HepG2 (cell line): ENCODE measurements around the gene ANAPC2. TPM values are rescaled to one million over a fixed set of nuclear protein-coding genes. Genes with fewer than 3 reads are reported as not detected.

Experiments used
- CC2D1A ChIP-seq: sonication (generic); formaldehyde crosslinking; IDR thresholded peaks from 2 replicates; pipeline ENCODE4 v1.8.1; 2023; ENCODE audit warnings: mild to moderate bottlenecking, missing genetic modification reagents
- CENPX ChIP-seq: sonication (generic); formaldehyde crosslinking; IDR thresholded peaks from 2 replicates; pipeline ENCODE4 v1.9.0; 2021; ENCODE audit warnings: mild to moderate bottlenecking, missing genetic modification reagents, moderate library complexity
- CERS6 ChIP-seq: sonication (generic); formaldehyde crosslinking; IDR thresholded peaks from 2 replicates; pipeline ENCODE4 v1.5.0; 2020; ENCODE audit warnings: missing genetic modification reagents
- CSRNP2 ChIP-seq: sonication (generic); formaldehyde crosslinking; conservative IDR thresholded peaks from 2 replicates; pipeline ENCODE4 v1.8.0; 2022; ENCODE audit warnings: low read depth, missing genetic modification reagents
- ETV5 ChIP-seq: IDR thresholded peaks from 2 replicates; pipeline ENCODE4 v1.6.1; 2018; ENCODE audit warnings: missing biosample characterization, missing genetic modification reagents, inconsistent platforms, borderline replicate concordance
- JUNB ChIP-seq: sonication (generic); formaldehyde crosslinking; IDR thresholded peaks from 2 replicates; pipeline ENCODE4 v1.8.0; 2022; ENCODE audit warnings: missing genetic modification reagents, mild to moderate bottlenecking, borderline replicate concordance
- MED1 ChIP-seq: sonication (generic); formaldehyde crosslinking; IDR thresholded peaks from 2 replicates; pipeline ENCODE4 v1.4.0; 2020; ENCODE audit warnings: missing genetic modification reagents
- NCOR1 ChIP-seq: fragments of 200-600 bp; sonication (generic); IDR thresholded peaks from 2 replicates; pipeline ENCODE4 v1.7.0; 2017; ENCODE audit warnings: antibody characterized with exemption, low read length, borderline replicate concordance
- NFKBIZ ChIP-seq: IDR thresholded peaks from 2 replicates; pipeline ENCODE4 v1.6.1; 2018; ENCODE audit warnings: missing genetic modification reagents, missing compliant biosample characterization
- NR2F2 ChIP-seq: IDR thresholded peaks from 2 replicates; pipeline ENCODE4 v1.6.1; 2012; ENCODE audit warnings: low read depth, inconsistent platforms, borderline replicate concordance
- PITX1 ChIP-seq: sonication (generic); formaldehyde crosslinking; IDR thresholded peaks from 2 replicates; pipeline ENCODE4 v1.5.1; 2020; ENCODE audit warnings: mild to moderate bottlenecking, missing genetic modification reagents
- PRDM10 ChIP-seq: sonication (generic); formaldehyde crosslinking; IDR thresholded peaks from 2 replicates; pipeline ENCODE4 v1.4.0; 2020; ENCODE audit warnings: low read depth, missing genetic modification reagents
- PRMT3 ChIP-seq: sonication (generic); formaldehyde crosslinking; IDR thresholded peaks from 2 replicates; pipeline ENCODE4 v1.8.1; 2022; ENCODE audit warnings: low read depth, mild to moderate bottlenecking, moderate library complexity, missing genetic modification reagents, borderline replicate concordance
- RFXAP ChIP-seq: sonication (generic); formaldehyde crosslinking; IDR thresholded peaks from 2 replicates; pipeline ENCODE4 v1.4.0; 2020; ENCODE audit warnings: missing genetic modification reagents, borderline replicate concordance
- ZBTB7A ChIP-seq: sonication (generic); formaldehyde crosslinking; IDR thresholded peaks from 2 replicates; pipeline ENCODE4 v1.8.0; 2022; ENCODE audit warnings: mild to moderate bottlenecking, missing genetic modification reagents
- ZFP36L1 ChIP-seq: sonication (generic); formaldehyde crosslinking; IDR thresholded peaks from 2 replicates; pipeline ENCODE4 v1.8.0; 2022; ENCODE audit warnings: mild to moderate bottlenecking, missing genetic modification reagents, moderate library complexity
- ZNF414 ChIP-seq: sonication (generic); formaldehyde crosslinking; IDR thresholded peaks from 2 replicates; pipeline ENCODE4 v1.5.0; 2020; ENCODE audit warnings: missing genetic modification reagents
- ZNF577 ChIP-seq: sonication (generic); formaldehyde crosslinking; IDR thresholded peaks from 2 replicates; pipeline ENCODE4 v1.4.0; 2020; ENCODE audit warnings: mild to moderate bottlenecking, low read depth, missing genetic modification reagents, borderline replicate concordance
- ZNF660 ChIP-seq: sonication (generic); formaldehyde crosslinking; IDR thresholded peaks from 2 replicates; pipeline ENCODE4 v1.5.1; 2020; ENCODE audit warnings: mild to moderate bottlenecking, low read depth, missing genetic modification reagents, borderline replicate concordance
- ZNF670 ChIP-seq: sonication (generic); formaldehyde crosslinking; IDR thresholded peaks from 2 replicates; pipeline ENCODE4 v1.8.0; 2022; ENCODE audit warnings: mild to moderate bottlenecking, missing genetic modification reagents, borderline replicate concordance
- ZNF678 ChIP-seq: sonication (generic); formaldehyde crosslinking; IDR thresholded peaks from 2 replicates; pipeline ENCODE4 v1.4.0; 2020; ENCODE audit warnings: mild to moderate bottlenecking, missing genetic modification reagents
- ZNF879 ChIP-seq: sonication (generic); formaldehyde crosslinking; IDR thresholded peaks from 2 replicates; pipeline ENCODE4 v1.8.1; 2023; ENCODE audit warnings: missing genetic modification reagents
- polyA plus RNA-seq, 8 experiments: library from polyadenylated mRNA; depleted of rRNA in 3 of 8; stranded (reverse) in 7 of 8; unstranded in 1 of 8; fragments of >200 nt; fragmentation: Illumina TruSeq in 4 of 8; extraction: Trizol in 4 of 8; gene quantifications; 2 replicates each; pipeline versions ENCODE4 v1.2.1 to v1.2.3, GENCODE V29; 2011 to 2016; ENCODE audit warnings: low read depth in 4 of 8, missing spikeins in 1 of 8, mixed read lengths in 1 of 8; ENCODE audit not compliant: insufficient read depth in 1 of 8
- total RNA-seq, 5 experiments: library from RNA; depleted of rRNA; stranded (reverse); fragments of >200 nt; fragmentation: Illumina TruSeq; extraction: Trizol; gene quantifications; 2 replicates each; pipeline ENCODE4 v1.2.3, GENCODE V29; 2016; ENCODE audit warnings: low read depth in 1 of 5

The ANAPC2 gene
- total and polyA plus RNA-seq, 2 of the 13 experiments (the other 11 are each of a cell fraction or from before 2014, with no cell fraction given), result 12.3 to 15.4 TPM

- TF ChIP-seq ETV5 (CRISPR knock-in tag) (peak; percentile 50; the same call in 1 of the 2 replicates), ZNF414 (CRISPR knock-in tag) (no peak), CENPX (CRISPR knock-in tag) (no peak), ZBTB7A (0 out of 2 replicates have a peak, but pooled peaks have one; percentile 26), CC2D1A (CRISPR knock-in tag) (no peak), ZNF660 (CRISPR knock-in tag) (no peak; the same call in 1 of the 2 replicates), ZFP36L1 (no peak), PITX1 (no peak; the same call in 1 of the 2 replicates), CSRNP2 (CRISPR knock-in tag) (no peak), ZNF678 (CRISPR knock-in tag) (0 out of 2 replicates have a peak, but pooled peaks have one; percentile 55), ZNF879 (CRISPR knock-in tag) (no peak), JUNB (CRISPR knock-in tag) (no peak), NCOR1 (no peak), MED1 (CRISPR knock-in tag) (peak; percentile 48; the same call in 1 of the 2 replicates), ZNF670 (CRISPR knock-in tag) (peak; percentile 90), CERS6 (no peak), ZNF577 (CRISPR knock-in tag) (no peak), RFXAP (no peak), PRDM10 (CRISPR knock-in tag) (peak; percentile 91), NFKBIZ (CRISPR knock-in tag) (no peak), PRMT3 (CRISPR knock-in tag) (no peak), NR2F2 (no peak)
Measured at GRCh38 chr9:137229903-137230704, 41.7 kb upstream of the ANAPC2 start (continued).
